ENCODE data around the gene LRRK1.

Gene LRRK1

GRCh38 chr15:101024706-101025500 is 105.7 kb downstream of the LRRK1 start:
- no peaks in the 10 kb centered on the region for H3K4me1 ChIP-seq (ENCODE audit: low read length)
- H3K4me2 ChIP-seq (ENCODE audit: low read length), result no peak overlapping the region
- H3K36me3 ChIP-seq (replicated peaks; ENCODE audit: low read depth, low read length), result peaks cover 73% of the 10 kb centered on the region
- TF ChIP-seq CTCF (IDR thresholded peaks at IDR 0.05; ENCODE audit: low read depth, low read length), result no peak
- no peak for TF ChIP-seq EZH2phosphoT487 (IDR thresholded peaks at IDR 0.05; ENCODE audit: low read depth)
- no peaks in the 10 kb centered on the region for H3K27me3 ChIP-seq (ENCODE audit: low read depth, low read length)
- no peak overlapping the region for H3K4me3 ChIP-seq (ENCODE audit: low read length)
- no peak overlapping the region for H2AFZ ChIP-seq (ENCODE audit: low read depth, low read length)
- no peak overlapping the region for H3K27ac ChIP-seq (ENCODE audit: low read length)
- no peaks in the 10 kb centered on the region for H3K79me2 ChIP-seq (ENCODE audit: low read length)
- H3K9ac ChIP-seq (ENCODE audit: low read length), result no peak overlapping the region
- no peaks in the 10 kb centered on the region for H3K9me3 ChIP-seq (ENCODE audit: insufficient read depth, low read length)
- H4K20me1 ChIP-seq (ENCODE audit: insufficient read depth, low read length), result peaks cover 3% of the 10 kb centered on the region; the same call in 1 of the 2 replicates

GRCh38 chr15:101025501-101025885 is 106.3 kb downstream of the LRRK1 start:
- Histone ChIP-seq H2AFZ (ENCODE audit: low read depth, low read length) (no peak overlapping the region), H3K36me3 (replicated peaks; ENCODE audit: low read depth, low read length) (peaks cover 76% of the 10 kb centered on the region), H3K79me2 (ENCODE audit: low read length) (no peaks in the 10 kb centered on the region), H3K4me3 (ENCODE audit: low read length) (no peak overlapping the region), H3K4me2 (ENCODE audit: low read length) (no peak overlapping the region), H3K4me1 (ENCODE audit: low read length) (no peaks in the 10 kb centered on the region), H3K27ac (ENCODE audit: low read length) (no peak overlapping the region), H3K27me3 (ENCODE audit: low read depth, low read length) (no peaks in the 10 kb centered on the region), H3K9me3 (ENCODE audit: insufficient read depth, low read length) (no peaks in the 10 kb centered on the region), H4K20me1 (ENCODE audit: insufficient read depth, low read length) (peaks cover 3% of the 10 kb centered on the region; the same call in 1 of the 2 replicates), H3K9ac (ENCODE audit: low read length) (no peak overlapping the region)
- TF ChIP-seq CTCF (IDR thresholded peaks at IDR 0.05; ENCODE audit: low read depth, low read length) (no peak), EZH2phosphoT487 (IDR thresholded peaks at IDR 0.05; ENCODE audit: low read depth) (no peak)

GRCh38 chr15:101025896-101026631 is 106.9 kb downstream of the LRRK1 start:
- H3K27me3 ChIP-seq (ENCODE audit: low read depth, low read length), result no peaks in the 10 kb centered on the region
- H3K27ac ChIP-seq (ENCODE audit: low read length), result no peak overlapping the region
- H3K9ac ChIP-seq (ENCODE audit: low read length), result no peak overlapping the region
- no peak overlapping the region for H3K4me3 ChIP-seq (ENCODE audit: low read length)
- H3K36me3 ChIP-seq (replicated peaks; ENCODE audit: low read depth, low read length), result peaks cover 75% of the 10 kb centered on the region
- no peaks in the 10 kb centered on the region for H3K9me3 ChIP-seq (ENCODE audit: insufficient read depth, low read length)
- H2AFZ ChIP-seq (ENCODE audit: low read depth, low read length), result no peak overlapping the region
- no peaks in the 10 kb centered on the region for H3K4me1 ChIP-seq (ENCODE audit: low read length)
- peaks cover 3% of the 10 kb centered on the region; the same call in 1 of the 2 replicates for H4K20me1 ChIP-seq (ENCODE audit: insufficient read depth, low read length)
- H3K79me2 ChIP-seq (ENCODE audit: low read length), result no peaks in the 10 kb centered on the region
- no peak for TF ChIP-seq CTCF (IDR thresholded peaks at IDR 0.05; ENCODE audit: low read depth, low read length)
- TF ChIP-seq EZH2phosphoT487 (IDR thresholded peaks at IDR 0.05; ENCODE audit: low read depth), result no peak
- no peak overlapping the region for H3K4me2 ChIP-seq (ENCODE audit: low read length)

- no peaks in the 10 kb centered on the region for H3K4me1 ChIP-seq (ENCODE audit: low read length)
- no peaks in the 10 kb centered on the region for H3K27me3 ChIP-seq (ENCODE audit: low read depth, low read length)
- no peak overlapping the region for H3K4me3 ChIP-seq (ENCODE audit: low read length)
- H3K36me3 ChIP-seq (replicated peaks; ENCODE audit: low read depth, low read length), result peaks cover 72% of the 10 kb centered on the region
- no peaks in the 10 kb centered on the region for H3K79me2 ChIP-seq (ENCODE audit: low read length)
- no peak overlapping the region for H2AFZ ChIP-seq (ENCODE audit: low read depth, low read length)
- no peak for TF ChIP-seq EZH2phosphoT487 (IDR thresholded peaks at IDR 0.05; ENCODE audit: low read depth)
- no peak for TF ChIP-seq CTCF (IDR thresholded peaks at IDR 0.05; ENCODE audit: low read depth, low read length)
- no peak overlapping the region for H3K4me2 ChIP-seq (ENCODE audit: low read length)
- no peak overlapping the region for H3K27ac ChIP-seq (ENCODE audit: low read length)
- no peaks in the 10 kb centered on the region for H3K9me3 ChIP-seq (ENCODE audit: insufficient read depth, low read length)
- H3K9ac ChIP-seq (ENCODE audit: low read length), result no peak overlapping the region
- H4K20me1 ChIP-seq (ENCODE audit: insufficient read depth, low read length), result peaks cover 3% of the 10 kb centered on the region; the same call in 1 of the 2 replicates
Measured at GRCh38 chr15:101026656-101027272, 107.6 kb downstream of the LRRK1 start.

Data from OCI-LY3 (cell line).